ENCODE data around the gene LENG9. TPM values are rescaled to one million over a fixed set of nuclear protein-coding genes. Genes with fewer than 3 reads are reported as not detected.

Gene LENG9
- total and polyA plus RNA-seq, 4 donors, result 1.8 to 13.8 (median 8.2) TPM

DNA sequence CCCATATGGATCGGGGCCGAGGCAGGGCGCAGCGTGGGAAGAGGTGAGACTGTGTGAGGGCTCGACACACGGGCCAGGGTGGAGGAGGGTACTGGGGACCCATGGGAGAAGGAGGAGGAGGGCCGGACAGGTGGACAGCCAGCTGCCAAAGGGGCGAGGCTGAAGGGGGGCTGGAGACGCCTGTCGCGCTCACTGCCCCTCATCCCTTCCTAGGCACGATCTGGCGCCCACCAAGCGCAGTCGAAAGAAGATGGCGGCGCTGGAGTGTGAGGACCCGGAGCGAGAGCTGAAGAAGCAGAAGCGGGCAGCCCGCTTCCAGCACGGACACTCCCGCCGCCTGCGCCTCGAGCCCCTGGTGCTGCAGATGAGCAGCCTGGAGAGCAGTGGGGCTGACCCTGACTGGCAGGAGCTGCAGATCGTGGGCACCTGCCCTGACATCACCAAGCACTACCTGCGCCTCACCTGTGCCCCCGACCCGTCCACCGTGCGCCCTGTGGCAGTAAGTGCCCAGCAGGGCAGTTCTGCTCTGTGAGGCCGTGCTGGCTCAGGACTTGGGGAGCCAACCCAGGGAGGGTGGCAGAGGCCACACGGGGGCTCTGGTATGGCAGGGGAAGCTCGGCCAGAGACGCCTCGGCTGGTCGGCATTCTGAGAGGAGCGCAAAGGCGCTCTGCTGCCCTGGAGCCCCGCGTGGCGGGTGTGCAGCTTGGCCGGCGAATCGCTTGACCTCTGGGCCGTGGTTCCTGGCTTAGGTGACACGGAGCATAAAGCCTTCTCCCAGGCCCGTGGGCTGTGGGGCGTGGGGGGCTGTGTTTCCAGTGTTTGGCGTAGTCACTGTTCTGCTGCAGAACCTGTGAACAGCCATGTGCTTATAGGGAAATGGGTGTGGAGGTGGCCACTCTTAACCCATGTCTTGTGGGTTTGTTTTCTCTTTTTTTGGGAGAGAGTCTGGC, 6.9 kb downstream of the LENG9 start:
- WGBS, 2 donors, result 93 to 95% methylated on average over 51 of the region's 51 CpGs
- Histone ChIP-seq H3K27ac (ENCODE audit: low read depth in 1 of 2, low read length in 1 of 2) (no peak overlapping the region), H3K4me3 (no peak overlapping the region), H3K36me3 (ENCODE audit: control insufficient read depth in 4 of 4, insufficient read depth in 4 of 4, low read length in 4 of 4) (peaks cover 24 to 93% (median 64%) of the 10 kb centered on the region in 4 donors), H3K4me1 (ENCODE audit: control insufficient read depth in 5 of 5, insufficient read depth in 5 of 5, low read length in 5 of 5) (peaks cover 0 to 26% (median 9%) of the 10 kb centered on the region in 5 donors), H3K27me3 (ENCODE audit: control insufficient read depth in 3 of 3, insufficient read depth in 3 of 3, low read length in 2 of 3) (no peaks in the 10 kb centered on the region), H3K9me3 (ENCODE audit: control insufficient read depth in 4 of 4, insufficient read depth in 3 of 4, low read length in 3 of 4) (no peaks in the 10 kb centered on the region), H3K9ac (ENCODE audit: insufficient read depth in 1 of 2, low read length in 2 of 2) (no peak overlapping the region)
- DNase-seq (no peak), ATAC-seq (ENCODE audit: insufficient read depth, low FRiP score) (no peak)
- TF ChIP-seq, protein P1, sequence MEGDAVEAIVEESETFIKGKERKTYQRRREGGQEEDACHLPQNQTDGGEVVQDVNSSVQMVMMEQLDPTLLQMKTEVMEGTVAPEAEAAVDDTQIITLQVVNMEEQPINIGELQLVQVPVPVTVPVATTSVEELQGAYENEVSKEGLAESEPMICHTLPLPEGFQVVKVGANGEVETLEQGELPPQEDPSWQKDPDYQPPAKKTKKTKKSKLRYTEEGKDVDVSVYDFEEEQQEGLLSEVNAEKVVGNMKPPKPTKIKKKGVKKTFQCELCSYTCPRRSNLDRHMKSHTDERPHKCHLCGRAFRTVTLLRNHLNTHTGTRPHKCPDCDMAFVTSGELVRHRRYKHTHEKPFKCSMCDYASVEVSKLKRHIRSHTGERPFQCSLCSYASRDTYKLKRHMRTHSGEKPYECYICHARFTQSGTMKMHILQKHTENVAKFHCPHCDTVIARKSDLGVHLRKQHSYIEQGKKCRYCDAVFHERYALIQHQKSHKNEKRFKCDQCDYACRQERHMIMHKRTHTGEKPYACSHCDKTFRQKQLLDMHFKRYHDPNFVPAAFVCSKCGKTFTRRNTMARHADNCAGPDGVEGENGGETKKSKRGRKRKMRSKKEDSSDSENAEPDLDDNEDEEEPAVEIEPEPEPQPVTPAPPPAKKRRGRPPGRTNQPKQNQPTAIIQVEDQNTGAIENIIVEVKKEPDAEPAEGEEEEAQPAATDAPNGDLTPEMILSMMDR (IDR thresholded peaks at IDR 0.05; ENCODE audit: control extremely low read depth, extremely low read depth), result no peak

DNA sequence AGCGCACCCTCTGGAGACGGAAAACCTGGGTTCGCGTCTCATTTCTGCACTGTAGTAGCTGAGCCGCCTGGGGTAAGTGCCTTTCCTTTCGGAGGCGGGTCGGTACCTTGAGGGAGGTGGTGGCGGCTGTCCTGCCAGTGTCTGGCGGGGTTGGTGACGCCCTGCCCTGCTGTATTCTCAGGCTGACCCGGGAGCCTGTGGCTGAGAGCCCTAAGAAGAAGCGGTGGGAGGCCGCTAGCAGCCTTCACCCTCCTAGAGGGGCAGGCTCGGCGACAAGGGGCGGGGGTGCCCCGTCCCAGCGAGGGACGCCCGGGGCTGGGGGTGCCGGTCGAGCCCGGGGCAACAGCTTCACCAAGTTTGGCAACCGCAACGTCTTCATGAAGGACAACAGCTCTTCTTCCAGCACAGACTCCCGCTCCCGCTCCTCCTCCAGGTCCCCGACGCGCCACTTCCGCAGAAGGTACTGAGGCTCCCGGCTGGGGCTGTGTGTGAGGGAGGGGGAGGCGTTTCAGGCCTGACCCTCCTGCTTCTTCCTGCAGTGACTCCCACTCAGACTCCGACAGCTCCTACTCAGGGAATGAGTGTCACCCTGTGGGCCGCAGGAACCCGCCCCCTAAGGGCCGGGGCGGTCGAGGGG, 7.7 kb downstream of the LENG9 start:
- 94% methylated on average over 29 to 40 of the region's 40 CpGs for WGBS, 2 donors
- TF ChIP-seq, protein P1 (IDR thresholded peaks at IDR 0.05; ENCODE audit: control extremely low read depth, extremely low read depth), result no peak
- H3K4me3 ChIP-seq, result no peak overlapping the region
- H3K27ac ChIP-seq (ENCODE audit: low read depth in 1 of 2, low read length in 1 of 2), result no peak overlapping the region
- H3K4me1 ChIP-seq (ENCODE audit: control insufficient read depth in 5 of 5, insufficient read depth in 5 of 5, low read length in 5 of 5), result peaks cover 3 to 25% (median 10%) of the 10 kb centered on the region in 5 donors
- no peak overlapping the region for H3K9ac ChIP-seq (ENCODE audit: insufficient read depth in 1 of 2, low read length in 2 of 2)
- H3K9me3 ChIP-seq (ENCODE audit: control insufficient read depth in 4 of 4, insufficient read depth in 3 of 4, low read length in 3 of 4), result no peaks in the 10 kb centered on the region
- ATAC-seq (ENCODE audit: insufficient read depth, low FRiP score) (no peak), DNase-seq (no peak)
- H3K36me3 ChIP-seq (ENCODE audit: control insufficient read depth in 4 of 4, insufficient read depth in 4 of 4, low read length in 4 of 4), result peaks cover 20 to 90% (median 72%) of the 10 kb centered on the region in 4 donors
- H3K27me3 ChIP-seq (ENCODE audit: control insufficient read depth in 3 of 3, insufficient read depth in 3 of 3, low read length in 2 of 3), result no peaks in the 10 kb centered on the region

DNA sequence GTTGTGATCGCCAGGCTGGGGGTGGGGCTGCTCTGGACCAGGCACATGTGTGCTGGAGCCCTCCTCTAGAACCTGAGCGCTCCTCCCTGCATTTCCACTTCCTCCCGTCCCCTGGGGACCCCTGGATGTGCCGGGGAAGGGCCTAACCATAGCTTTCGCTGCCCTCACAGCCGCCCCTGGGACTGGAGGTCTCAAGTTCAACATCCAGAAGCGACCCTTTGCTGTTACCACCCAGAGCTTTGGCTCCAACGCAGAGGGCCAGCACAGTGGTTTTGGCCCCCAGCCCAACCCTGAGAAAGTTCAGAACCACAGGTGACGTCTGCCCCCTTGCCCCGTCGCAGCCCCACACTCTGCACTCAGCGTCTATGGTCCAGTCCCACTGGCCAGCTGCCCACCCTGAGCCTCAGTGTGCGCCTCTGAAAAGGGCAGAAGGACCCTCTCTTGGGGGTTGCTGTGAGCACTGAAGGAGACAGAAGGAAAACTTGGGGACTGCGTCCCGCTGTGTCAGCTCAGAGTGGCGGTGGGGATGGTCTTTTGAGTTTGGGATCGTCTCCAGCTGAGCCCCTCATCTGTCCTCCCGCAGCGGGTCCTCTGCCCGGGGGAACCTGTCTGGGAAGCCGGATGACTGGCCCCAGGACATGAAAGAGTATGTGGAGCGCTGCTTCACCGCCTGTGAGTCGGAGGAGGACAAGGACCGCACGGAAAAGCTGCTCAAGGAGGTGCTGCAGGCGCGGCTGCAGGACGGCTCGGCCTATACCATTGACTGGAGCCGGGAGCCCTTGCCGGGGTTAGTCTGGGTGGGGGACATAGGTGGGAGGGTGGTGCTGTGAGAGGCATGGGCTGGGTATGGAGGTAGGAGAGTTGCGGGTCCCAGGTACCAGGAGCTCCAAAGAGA, 8.6 kb downstream of the LENG9 start:
- Histone ChIP-seq H3K27ac (ENCODE audit: low read depth in 1 of 2, low read length in 1 of 2) (no peak overlapping the region), H3K9me3 (ENCODE audit: control insufficient read depth in 4 of 4, insufficient read depth in 3 of 4, low read length in 3 of 4) (no peaks in the 10 kb centered on the region), H3K9ac (ENCODE audit: insufficient read depth in 1 of 2, low read length in 2 of 2) (no peak overlapping the region), H3K27me3 (ENCODE audit: control insufficient read depth in 3 of 3, insufficient read depth in 3 of 3, low read length in 2 of 3) (no peaks in the 10 kb centered on the region), H3K4me1 (ENCODE audit: control insufficient read depth in 5 of 5, insufficient read depth in 5 of 5, low read length in 5 of 5) (peaks cover 7 to 27% (median 13%) of the 10 kb centered on the region in 5 donors), H3K36me3 (ENCODE audit: control insufficient read depth in 4 of 4, insufficient read depth in 4 of 4, low read length in 4 of 4) (peaks cover 20 to 86% (median 73%) of the 10 kb centered on the region in 4 donors), H3K4me3 (no peak overlapping the region)
- 94 to 95% methylated on average over 33 of the region's 33 CpGs for WGBS, 2 donors
- no peak for DNase-seq
- no peak for ATAC-seq (ENCODE audit: insufficient read depth, low FRiP score)
- TF ChIP-seq, protein P1 (IDR thresholded peaks at IDR 0.05; ENCODE audit: control extremely low read depth, extremely low read depth), result no peak
